H9 (cell line): ENCODE results near the gene HAUS6. TPM values are rescaled to one million over a fixed set of nuclear protein-coding genes. Genes with fewer than 3 reads are reported as not detected.
A peak's percentile ranks its signal among the peaks of the same experiment; 100 is the strongest.

Experiments
- DNase-seq: peaks from one replicate; pipeline ENCODE4 v3.0.0-alpha.2; 2017
- H2AFZ ChIP-seq: one replicate; pipeline ENCODE4 v1.6.1; 2013; ENCODE audit warnings: mild to moderate bottlenecking, low read length, control low read depth, moderate library complexity
- H2AK5ac ChIP-seq: 2 replicates; pipeline ENCODE4 v1.6.1; 2013; ENCODE audit warnings: low read length, control low read depth, mixed read lengths; ENCODE audit not compliant: insufficient read length
- H2BK120ac ChIP-seq: one replicate; pipeline ENCODE4 v1.6.1; 2013; ENCODE audit warnings: low read depth, mild to moderate bottlenecking, low read length, control low read depth, inconsistent platforms; ENCODE audit not compliant: poor library complexity, severe bottlenecking
- H2BK12ac ChIP-seq: 2 replicates; pipeline ENCODE4 v1.6.1; 2013; ENCODE audit warnings: low read length, control low read depth, mixed read lengths, low read depth; ENCODE audit not compliant: insufficient read length
- H2BK15ac ChIP-seq: 2 replicates; pipeline ENCODE4 v1.6.1; 2013; ENCODE audit warnings: low read depth, low read length, control low read depth
- H2BK20ac ChIP-seq: one replicate; pipeline ENCODE4 v1.6.1; 2013; ENCODE audit warnings: low read depth, mild to moderate bottlenecking, low read length, control low read depth, inconsistent platforms; ENCODE audit not compliant: poor library complexity, severe bottlenecking
- H2BK5ac ChIP-seq: 2 replicates; pipeline ENCODE4 v1.6.1; 2013; ENCODE audit warnings: low read length, control low read depth, mixed read lengths; ENCODE audit not compliant: insufficient read length
- H3K14ac ChIP-seq: 2 replicates; pipeline ENCODE4 v1.6.1; 2013; ENCODE audit warnings: low read length, control low read depth; ENCODE audit not compliant: insufficient read depth
- H3K18ac ChIP-seq: 2 replicates; pipeline ENCODE4 v1.6.1; 2013; ENCODE audit warnings: low read depth, mild to moderate bottlenecking, mixed read lengths, low read length, control low read depth; ENCODE audit not compliant: insufficient read length
- H3K23ac ChIP-seq: 2 replicates; pipeline ENCODE4 v1.6.1; 2013; ENCODE audit warnings: low read length, control low read depth, mixed read lengths, low read depth; ENCODE audit not compliant: insufficient read length
- H3K23me2 ChIP-seq: 2 replicates; pipeline ENCODE4 v1.6.1; 2013; ENCODE audit warnings: low read depth, mild to moderate bottlenecking, mixed read lengths, low read length, control low read depth; ENCODE audit not compliant: insufficient read length, poor library complexity, severe bottlenecking
- H3K27ac ChIP-seq: 2 replicates; pipeline ENCODE4 v1.5.1; 2013; ENCODE audit warnings: low read length, control low read depth, mixed read lengths, low read depth; ENCODE audit not compliant: insufficient read length
- H3K27me3 ChIP-seq: 2 replicates; pipeline ENCODE4 v1.6.1; 2013; ENCODE audit warnings: low read length, control low read depth, inconsistent platforms; ENCODE audit not compliant: insufficient read depth
- H3K4ac ChIP-seq: 2 replicates; pipeline ENCODE4 v1.6.1; 2013; ENCODE audit warnings: low read depth, mild to moderate bottlenecking, control low read depth, inconsistent platforms, low read length, moderate library complexity
- H3K4me1 ChIP-seq: 2 replicates; pipeline ENCODE4 v1.6.1; 2013; ENCODE audit warnings: low read length, control low read depth, inconsistent platforms; ENCODE audit not compliant: insufficient read depth
- H3K4me2 ChIP-seq: 2 replicates; pipeline ENCODE4 v1.6.1; 2013; ENCODE audit warnings: low read length, control low read depth, mixed read lengths; ENCODE audit not compliant: insufficient read length, insufficient read depth
- H3K56ac ChIP-seq: 2 replicates; pipeline ENCODE4 v1.6.1; 2013; ENCODE audit warnings: low read depth, mild to moderate bottlenecking, mixed read lengths, low read length, control low read depth; ENCODE audit not compliant: insufficient read length
- H3K79me1 ChIP-seq: 2 replicates; pipeline ENCODE4 v1.6.1; 2013; ENCODE audit warnings: low read depth, mild to moderate bottlenecking, moderate library complexity, low read length, control low read depth, inconsistent platforms; ENCODE audit not compliant: insufficient read depth, poor library complexity, severe bottlenecking
- H3K79me2 ChIP-seq: 2 replicates; pipeline ENCODE4 v1.6.1; 2013; ENCODE audit warnings: low read length, control low read depth, inconsistent platforms; ENCODE audit not compliant: insufficient read depth
- H3K9ac ChIP-seq: 2 replicates; pipeline ENCODE4 v1.6.1; 2013; ENCODE audit warnings: low read length, control low read depth, mixed read lengths; ENCODE audit not compliant: insufficient read length; ENCODE audit errors: extremely low read depth
- H3K9me3 ChIP-seq: one replicate; pipeline ENCODE4 v1.6.1; 2013; ENCODE audit warnings: low read depth, low read length, inconsistent platforms; ENCODE audit not compliant: control insufficient read depth
- H3T11ph ChIP-seq: one replicate; pipeline ENCODE4 v1.6.1; 2013; ENCODE audit warnings: mild to moderate bottlenecking, low read length, control low read depth, inconsistent platforms
- H4K20me1 ChIP-seq: one replicate; pipeline ENCODE4 v1.6.1; 2013; ENCODE audit not compliant: control insufficient read depth, insufficient read length, insufficient read depth
- H4K5ac ChIP-seq: 2 replicates; pipeline ENCODE4 v1.6.1; 2013; ENCODE audit warnings: low read depth, mild to moderate bottlenecking, mixed read lengths, low read length, control low read depth; ENCODE audit not compliant: insufficient read length
- H4K8ac ChIP-seq: replicated peaks from 2 replicates; pipeline ENCODE4 v1.6.1; 2013; ENCODE audit warnings: low read length, control low read depth, mixed read lengths, low read depth; ENCODE audit not compliant: insufficient read length
- H4K91ac ChIP-seq: 2 replicates; pipeline ENCODE4 v1.6.1; 2013; ENCODE audit warnings: low read depth, mild to moderate bottlenecking, moderate library complexity, mixed read lengths, low read length, control low read depth; ENCODE audit not compliant: insufficient read length
- H3K27ac Mint-ChIP-seq, 3 experiments: 2 replicates in 2 of 3; 3 replicates in 1 of 3; pipeline ENCODE4 v1.8.0; 2020 to 2021; ENCODE audit warnings: mixed read lengths in 3 of 3, mild to moderate bottlenecking in 1 of 3, moderate library complexity in 1 of 3
- H3K27me3 Mint-ChIP-seq: 2 replicates; pipeline ENCODE4 v1.8.0; 2021; ENCODE audit warnings: low read depth, mild to moderate bottlenecking, moderate library complexity, mixed read lengths
- H3K36me3 Mint-ChIP-seq, 3 experiments: 2 replicates in 2 of 3; 3 replicates in 1 of 3; pipeline ENCODE4 v1.8.0; 2020 to 2021; ENCODE audit warnings: low read depth in 3 of 3, mixed read lengths in 3 of 3; ENCODE audit not compliant: insufficient read depth in 1 of 3
- H3K4me1 Mint-ChIP-seq, 2 experiments: 2 replicates each; pipeline ENCODE4 v1.8.0; 2020; ENCODE audit warnings: mixed read lengths in 2 of 2
- H3K4me3 Mint-ChIP-seq, 2 experiments: 2 replicates in 1 of 2; 3 replicates in 1 of 2; pipeline ENCODE4 v1.8.0; 2020 to 2021; ENCODE audit warnings: mild to moderate bottlenecking in 2 of 2, mixed read lengths in 2 of 2, moderate library complexity in 1 of 2
- H3K9me3 Mint-ChIP-seq, 2 experiments: 2 replicates in 1 of 2; 3 replicates in 1 of 2; pipeline ENCODE4 v1.8.0; 2020; ENCODE audit warnings: mild to moderate bottlenecking in 2 of 2, mixed read lengths in 2 of 2, moderate library complexity in 1 of 2
- WGBS: extraction: QIAGEN DNeasy Blood & Tissue Kit; methylation state at CpG from one replicate; pipeline ENCODE4 v1.1.7; 2013; ENCODE audit warnings: missing lambda C conversion rate, low lambda C conversion rate, mixed read lengths; ENCODE audit not compliant: insufficient read length; ENCODE audit errors: extremely low coverage; 5-methylcytosine and 5-hydroxymethylcytosine counted together
- total RNA-seq: library from RNA; stranded (reverse); gene quantifications from 2 replicates; pipeline ENCODE4 v1.2.1, GENCODE V29; 2021
- TF ChIP-seq, protein P1 (sequence below): fragments of 200-600 bp; sonication (generic); conservative IDR thresholded peaks from 3 replicates; pipeline ENCODE4 v1.8.0; 2021; ENCODE audit warnings: antibody characterized with exemption, mild to moderate bottlenecking

The HAUS6 gene
- total RNA-seq, 1 experiment from 2014 or later, result 42.3 TPM

DNA sequence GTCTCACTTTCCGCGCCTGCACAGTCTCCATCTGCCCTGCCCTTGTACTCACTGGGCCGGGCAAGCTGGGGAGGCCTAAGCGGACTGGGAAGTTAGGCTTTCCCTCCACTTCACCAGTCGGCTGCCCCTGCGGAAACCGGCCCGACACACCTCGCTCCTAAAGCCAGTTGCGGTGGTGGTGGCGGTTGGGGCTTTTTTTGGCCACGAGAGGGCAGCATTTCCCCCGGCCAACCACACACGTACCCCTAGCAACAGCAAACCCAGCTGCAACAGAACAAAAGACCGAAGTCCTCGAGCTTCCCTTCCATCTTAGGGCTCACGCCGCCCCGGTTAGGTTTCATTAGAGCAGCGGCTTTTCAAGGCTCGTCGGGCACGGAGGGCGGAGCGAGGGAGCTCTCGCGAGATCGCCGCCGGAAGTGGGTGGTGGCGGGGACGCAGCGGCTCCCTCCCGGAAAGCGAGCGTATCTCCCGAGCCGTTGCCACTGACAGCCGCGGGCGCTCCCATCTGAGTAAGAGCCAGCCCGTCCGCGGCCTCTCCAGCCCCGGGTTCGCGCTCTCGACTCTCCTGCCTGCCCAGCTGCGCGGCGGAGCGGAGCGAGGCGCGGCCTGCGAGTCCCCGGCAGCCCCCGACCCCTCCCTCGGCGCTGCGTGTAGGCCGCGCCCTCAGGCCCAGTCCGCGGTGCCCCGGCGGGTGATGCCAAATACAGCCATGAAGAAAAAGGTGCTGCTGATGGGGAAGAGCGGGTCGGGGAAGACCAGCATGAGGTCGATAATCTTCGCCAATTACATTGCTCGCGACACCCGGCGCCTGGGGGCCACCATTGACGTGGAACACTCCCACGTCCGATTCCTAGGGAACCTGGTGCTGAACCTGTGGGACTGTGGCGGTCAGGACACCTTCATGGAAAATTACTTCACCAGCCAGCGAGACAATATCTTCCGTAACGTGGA is 53.5 kb downstream of the HAUS6 start, which contains the start of gene RRAGA:
Gene RRAGA (plus strand): TSS at position 462 of the 951 bp plus-strand sequence. CDS start 233 bp downstream, at position 695.
- peak within 1 kb of the TSS; percentile 57 for H3K27ac ChIP-seq
- no peak within 1 kb of the TSS for H2BK5ac ChIP-seq
- H3K27me3 Mint-ChIP-seq, result no peaks in the 10 kb centered on the region
- no peaks in the 10 kb centered on the region; a peak in 1 of 5 replicates for H3K9me3 Mint-ChIP-seq
- no peak within 1 kb of the TSS for H4K8ac ChIP-seq
- H3K79me2 ChIP-seq, result no peaks in the 10 kb centered on the region
- H4K91ac ChIP-seq, result no peak within 1 kb of the TSS
- H3K4me2 ChIP-seq, result peak within 1 kb of the TSS; percentile 90
- peaks cover 13% of the 10 kb centered on the region for H3K23me2 ChIP-seq
- H2BK15ac ChIP-seq, result no peak within 1 kb of the TSS
- H2BK120ac ChIP-seq, result no peak within 1 kb of the TSS
- H3T11ph ChIP-seq, result no peak within 1 kb of the TSS
- TF ChIP-seq, protein P1, sequence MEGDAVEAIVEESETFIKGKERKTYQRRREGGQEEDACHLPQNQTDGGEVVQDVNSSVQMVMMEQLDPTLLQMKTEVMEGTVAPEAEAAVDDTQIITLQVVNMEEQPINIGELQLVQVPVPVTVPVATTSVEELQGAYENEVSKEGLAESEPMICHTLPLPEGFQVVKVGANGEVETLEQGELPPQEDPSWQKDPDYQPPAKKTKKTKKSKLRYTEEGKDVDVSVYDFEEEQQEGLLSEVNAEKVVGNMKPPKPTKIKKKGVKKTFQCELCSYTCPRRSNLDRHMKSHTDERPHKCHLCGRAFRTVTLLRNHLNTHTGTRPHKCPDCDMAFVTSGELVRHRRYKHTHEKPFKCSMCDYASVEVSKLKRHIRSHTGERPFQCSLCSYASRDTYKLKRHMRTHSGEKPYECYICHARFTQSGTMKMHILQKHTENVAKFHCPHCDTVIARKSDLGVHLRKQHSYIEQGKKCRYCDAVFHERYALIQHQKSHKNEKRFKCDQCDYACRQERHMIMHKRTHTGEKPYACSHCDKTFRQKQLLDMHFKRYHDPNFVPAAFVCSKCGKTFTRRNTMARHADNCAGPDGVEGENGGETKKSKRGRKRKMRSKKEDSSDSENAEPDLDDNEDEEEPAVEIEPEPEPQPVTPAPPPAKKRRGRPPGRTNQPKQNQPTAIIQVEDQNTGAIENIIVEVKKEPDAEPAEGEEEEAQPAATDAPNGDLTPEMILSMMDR, result peak; percentile 95
- no peak within 1 kb of the TSS for H2BK12ac ChIP-seq
- no peak within 1 kb of the TSS for H4K5ac ChIP-seq
- no peak within 1 kb of the TSS for H3K23ac ChIP-seq
- no peak within 1 kb of the TSS for H2BK20ac ChIP-seq
- peaks cover 4% of the 10 kb centered on the region for H4K20me1 ChIP-seq
- peak within 1 kb of the TSS; percentile 82 for H3K18ac ChIP-seq
- H2AFZ ChIP-seq, result no peak within 1 kb of the TSS
- H2AK5ac ChIP-seq, result no peak within 1 kb of the TSS
- no peaks in the 10 kb centered on the region for H3K27me3 ChIP-seq
- peaks cover 5% of the 10 kb centered on the region; the same call in 1 of the 2 replicates for H3K4me1 ChIP-seq
- H3K56ac ChIP-seq, result no peak within 1 kb of the TSS
- no peak within 1 kb of the TSS for H3K4ac ChIP-seq
- whole genome bisulfite sequencing, result no CpG with 5 or more reads among the region's 82 CpGs
- no peaks in the 10 kb centered on the region for H3K36me3 Mint-ChIP-seq
- H3K4me3 Mint-ChIP-seq, result peak within 1 kb of the TSS; percentile 81 to 93
- peak; percentile 96 for DNase-seq
- H3K27ac Mint-ChIP-seq, result peak within 1 kb of the TSS; percentile 96 to 99 (median 96)
- no peaks in the 10 kb centered on the region for H3K9me3 ChIP-seq
- peak within 1 kb of the TSS; percentile 90 for H3K9ac ChIP-seq
- no peaks in the 10 kb centered on the region for H3K79me1 ChIP-seq
- peak within 1 kb of the TSS; percentile 89; the same call in 1 of the 2 replicates for H3K14ac ChIP-seq
- peaks cover 28 to 35% of the 10 kb centered on the region in 2 experiments for H3K4me1 Mint-ChIP-seq
